ENCODE data around the gene ADAMTS13.

The ADAMTS13 gene

GRCh38 chr9:133490865-133491655 is 68.9 kb downstream of the ADAMTS13 start:
- DNase-seq (ENCODE audit: low spot score) = no peak

GRCh38 chr9:133491656-133491925 is 69.4 kb downstream of the ADAMTS13 start:
- no peak for DNase-seq (ENCODE audit: low spot score)

GRCh38 chr9:133492061-133493021 is 70.2 kb downstream of the ADAMTS13 start:
- no peak for DNase-seq (ENCODE audit: low spot score)

- DNase-seq (ENCODE audit: low spot score) = no peak
These were observed 71.3 kb downstream of the ADAMTS13 start for GRCh38 chr9:133493428-133493827.

GRCh38 chr9:133493845-133494540 is 71.8 kb downstream of the ADAMTS13 start:
- DNase-seq (ENCODE audit: low spot score) = no peak

GRCh38 chr9:133494636-133495326 is 72.6 kb downstream of the ADAMTS13 start:
- DNase-seq (ENCODE audit: low spot score) = no peak

GRCh38 chr9:133495327-133496293 is 73.4 kb downstream of the ADAMTS13 start:
- DNase-seq (ENCODE audit: low spot score) = no peak

GRCh38 chr9:133496861-133497842 is 75.0 kb downstream of the ADAMTS13 start:
- no peak for DNase-seq (ENCODE audit: low spot score)

- no peak for DNase-seq (ENCODE audit: low spot score)
These were observed 77.1 kb downstream of the ADAMTS13 start for GRCh38 chr9:133499132-133499891.

- DNase-seq (ENCODE audit: low spot score) = no peak
These were observed 77.7 kb downstream of the ADAMTS13 start for GRCh38 chr9:133499892-133500270.

- DNase-seq (ENCODE audit: low spot score) = no peak
These were observed 79.9 kb downstream of the ADAMTS13 start for GRCh38 chr9:133502112-133502511.

- no peak for DNase-seq (ENCODE audit: low spot score)
These were observed 83.1 kb downstream of the ADAMTS13 start for GRCh38 chr9:133505186-133505830.

- no peak for DNase-seq (ENCODE audit: low spot score)
These were observed 83.9 kb downstream of the ADAMTS13 start for GRCh38 chr9:133505901-133506652.

GRCh38 chr9:133506653-133507038 is 84.5 kb downstream of the ADAMTS13 start:
- no peak for DNase-seq (ENCODE audit: low spot score)

- DNase-seq (ENCODE audit: low spot score) = no peak
These were observed 85.2 kb downstream of the ADAMTS13 start for GRCh38 chr9:133507246-133507965.

GRCh38 chr9:133508046-133508445 is 85.9 kb downstream of the ADAMTS13 start:
- no peak for DNase-seq (ENCODE audit: low spot score)

Data from activated CD4-positive, alpha-beta T cell treated with anti-CD3 and anti-CD28 coated beads, Interleukin-2, Interleukin-4, amounts not matched to agents 100 ng/mL and 50 ng/mL, durations not matched to agents 16 hours and 8 hours (primary cell).